Measurements from ENCODE around the gene SGF29.
"Not testable (repeated sequence)": the region's sequence is repeated elsewhere in the genome, so short reads cannot be mapped to it uniquely, and the experiment has no call there.

The SGF29 gene

GRCh38 chr16:28553776-28554633, at the start of gene SGF29:
TSS of gene SGF29 (plus strand) at chr16:28553920. CDS start at chr16:28581070, 27,150 bp downstream.
- DNase-seq, result peak; percentile 79

GRCh38 chr16:28504707-28505404, 48.9 kb upstream of the SGF29 start:
- no peak for DNase-seq

GRCh38 chr16:28505489-28506137, 48.1 kb upstream of the SGF29 start:
- no peak for DNase-seq

GRCh38 chr16:28511031-28511430, 42.7 kb upstream of the SGF29 start:
- DNase-seq, result no peak

GRCh38 chr16:28511801-28512789, 41.6 kb upstream of the SGF29 start:
- DNase-seq, result no peak

- DNase-seq, result no peak
Observed at GRCh38 chr16:28513484-28514181, 40.1 kb upstream of the SGF29 start.

- no peak for DNase-seq
Observed at GRCh38 chr16:28514246-28514645, 39.5 kb upstream of the SGF29 start.

GRCh38 chr16:28520672-28521071, 33.0 kb upstream of the SGF29 start:
- no peak for DNase-seq

GRCh38 chr16:28521436-28521835, 32.3 kb upstream of the SGF29 start:
- no peak for DNase-seq

- DNase-seq, result no peak
Observed at GRCh38 chr16:28522792-28523191, 30.9 kb upstream of the SGF29 start.

GRCh38 chr16:28524681-28525171, 29.0 kb upstream of the SGF29 start:
- DNase-seq, result no peak

- DNase-seq, result no peak
Observed at GRCh38 chr16:28526201-28527099, 27.3 kb upstream of the SGF29 start.

GRCh38 chr16:28527100-28527785, 26.5 kb upstream of the SGF29 start:
- DNase-seq, result not testable (repeated sequence)

- no peak for DNase-seq
Observed at GRCh38 chr16:28527985-28528384, 25.7 kb upstream of the SGF29 start.

- DNase-seq, result no peak
Observed at GRCh38 chr16:28528463-28528867, 25.3 kb upstream of the SGF29 start.

- DNase-seq, result no peak
Observed at GRCh38 chr16:28529124-28529523, 24.6 kb upstream of the SGF29 start.

GRCh38 chr16:28531777-28532744, 21.7 kb upstream of the SGF29 start:
- peak; percentile 46 for DNase-seq

- no peak for DNase-seq
Observed at GRCh38 chr16:28532940-28533647, 20.6 kb upstream of the SGF29 start.
